ENCODE results near the gene RSAD1.
A peak's percentile ranks its signal among the peaks of the same experiment; 100 is the strongest.

Gene RSAD1

GRCh38 chr17:50478391-50479381, at the start of gene RSAD1:
TSS of gene RSAD1 (plus strand) at chr17:50478860. CDS start at chr17:50478885, 25 bp downstream.
- peak; percentile 59 to 90 for DNase-seq

- DNase-seq = no peak
These were observed 48.9 kb upstream of the RSAD1 start for GRCh38 chr17:50429793-50430192.

GRCh38 chr17:50430821-50431618, 47.6 kb upstream of the RSAD1 start:
- DNase-seq = no peak

DNA sequence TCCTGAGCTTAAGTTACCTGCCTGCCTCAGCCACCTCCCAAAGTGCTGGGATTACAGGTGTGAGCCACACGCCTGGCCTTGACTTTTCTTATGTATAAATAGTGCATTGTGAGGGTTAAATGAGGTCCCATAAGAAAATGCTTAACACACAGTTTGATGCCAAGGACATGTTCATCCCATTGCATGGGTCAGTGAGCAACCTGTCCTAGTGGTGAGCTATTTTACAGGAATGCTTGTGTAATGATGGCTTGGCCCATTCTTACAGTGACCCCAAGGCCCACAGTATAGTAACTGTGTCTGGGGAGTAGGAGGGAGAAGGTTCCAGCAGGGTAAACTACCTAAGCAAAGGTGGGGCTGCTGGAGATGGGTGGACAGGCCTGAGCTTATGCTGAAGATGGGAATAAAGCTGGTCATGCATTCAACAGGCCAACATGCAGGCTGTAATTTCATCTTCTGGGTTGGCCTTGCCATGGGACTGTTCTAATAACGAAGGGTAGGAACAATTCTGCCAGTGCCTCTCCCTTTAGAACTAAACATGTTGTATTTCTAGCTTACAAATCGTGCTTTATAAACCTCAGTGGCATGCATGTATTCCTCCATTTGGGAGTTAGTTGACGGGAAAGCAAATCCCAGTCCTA, 46.4 kb upstream of the RSAD1 start:
- no peak for DNase-seq

GRCh38 chr17:50437409-50437808, 41.3 kb upstream of the RSAD1 start:
- no peak for DNase-seq

DNA sequence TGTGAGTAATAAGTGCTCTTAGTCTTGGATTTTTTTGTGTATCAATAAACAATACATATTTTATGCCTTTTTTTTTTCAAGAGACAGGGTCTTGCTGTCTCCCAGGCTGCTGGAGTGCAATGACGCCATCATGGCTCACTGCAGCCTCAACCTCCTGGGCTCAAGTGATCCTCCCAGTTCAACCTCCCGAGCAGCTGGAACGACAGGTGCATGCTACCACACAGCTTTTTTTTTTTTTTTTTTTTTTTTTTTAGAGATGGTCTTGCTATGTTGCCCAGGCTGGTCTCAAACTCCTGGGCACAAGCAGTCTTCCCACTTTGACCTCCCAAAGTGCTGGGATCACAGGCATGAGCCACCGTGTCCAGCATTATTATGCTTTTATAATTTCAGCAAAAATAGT, 39.7 kb upstream of the RSAD1 start:
- no peak for DNase-seq

DNA sequence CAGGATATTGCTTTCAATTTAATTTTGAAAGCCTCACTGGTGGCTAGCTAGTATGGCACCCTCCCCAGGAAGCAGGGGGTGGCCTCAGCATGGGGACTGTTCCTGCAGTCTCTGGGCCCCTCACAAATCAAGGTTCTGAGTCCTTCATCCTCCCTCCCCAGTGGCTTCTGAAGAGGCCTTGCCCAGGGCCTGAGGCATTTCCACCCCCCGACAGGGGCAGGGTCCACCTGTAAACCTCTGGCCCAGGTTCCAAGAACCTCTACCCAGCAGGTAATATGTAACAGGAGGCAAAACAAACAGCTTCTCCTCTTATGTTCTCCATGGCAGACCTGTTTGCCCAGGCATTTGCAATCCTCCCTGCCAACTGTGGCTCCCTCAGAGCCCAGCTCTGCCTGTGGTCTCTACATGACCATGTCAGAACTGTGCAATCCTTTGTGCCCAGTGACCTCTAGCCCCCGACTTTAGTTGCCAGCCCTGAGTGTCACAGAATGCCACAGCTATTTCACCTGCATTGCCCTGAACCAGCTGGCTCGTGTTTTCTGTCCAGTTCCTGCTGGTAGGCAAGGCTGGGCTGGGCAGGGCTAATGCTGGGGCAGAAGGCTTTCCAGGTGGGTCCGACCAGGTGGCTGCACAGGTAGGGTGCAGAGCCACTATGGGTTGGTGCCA, 38.4 kb upstream of the RSAD1 start:
- DNase-seq = no peak

GRCh38 chr17:50440838-50441829, 37.5 kb upstream of the RSAD1 start:
- no peak for DNase-seq

DNA sequence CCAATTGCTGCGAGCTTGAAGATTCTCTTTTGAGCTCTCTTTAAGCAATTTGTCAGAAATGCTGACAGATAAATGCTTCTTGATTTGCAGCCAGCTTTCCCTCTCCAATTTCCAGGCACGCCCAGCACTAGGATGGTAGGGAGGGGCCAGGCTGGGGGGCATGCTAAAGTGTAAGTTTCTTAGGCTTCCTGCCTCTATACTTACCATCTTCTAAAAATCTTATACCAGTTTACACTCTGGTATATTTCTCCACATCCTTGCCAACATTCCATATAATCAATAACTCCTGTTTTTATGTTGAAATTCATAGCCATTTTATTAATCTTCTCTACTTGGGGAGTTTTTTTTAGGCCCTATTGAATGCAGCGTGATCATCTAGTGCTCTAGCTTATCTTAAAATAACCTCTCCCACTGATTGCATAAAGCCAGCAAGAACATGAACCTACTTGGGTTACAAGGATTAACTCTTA, 35.1 kb upstream of the RSAD1 start:
- no peak for DNase-seq

GRCh38 chr17:50444841-50445715, 33.6 kb upstream of the RSAD1 start:
- DNase-seq = no peak

- no peak for DNase-seq
These were observed 32.8 kb upstream of the RSAD1 start for GRCh38 chr17:50445730-50446325.

- peak; percentile 23 to 24 for DNase-seq
These were observed 30.6 kb upstream of the RSAD1 start for GRCh38 chr17:50447870-50448595.

- DNase-seq = no peak
These were observed 30.0 kb upstream of the RSAD1 start for GRCh38 chr17:50448643-50449042.

DNA sequence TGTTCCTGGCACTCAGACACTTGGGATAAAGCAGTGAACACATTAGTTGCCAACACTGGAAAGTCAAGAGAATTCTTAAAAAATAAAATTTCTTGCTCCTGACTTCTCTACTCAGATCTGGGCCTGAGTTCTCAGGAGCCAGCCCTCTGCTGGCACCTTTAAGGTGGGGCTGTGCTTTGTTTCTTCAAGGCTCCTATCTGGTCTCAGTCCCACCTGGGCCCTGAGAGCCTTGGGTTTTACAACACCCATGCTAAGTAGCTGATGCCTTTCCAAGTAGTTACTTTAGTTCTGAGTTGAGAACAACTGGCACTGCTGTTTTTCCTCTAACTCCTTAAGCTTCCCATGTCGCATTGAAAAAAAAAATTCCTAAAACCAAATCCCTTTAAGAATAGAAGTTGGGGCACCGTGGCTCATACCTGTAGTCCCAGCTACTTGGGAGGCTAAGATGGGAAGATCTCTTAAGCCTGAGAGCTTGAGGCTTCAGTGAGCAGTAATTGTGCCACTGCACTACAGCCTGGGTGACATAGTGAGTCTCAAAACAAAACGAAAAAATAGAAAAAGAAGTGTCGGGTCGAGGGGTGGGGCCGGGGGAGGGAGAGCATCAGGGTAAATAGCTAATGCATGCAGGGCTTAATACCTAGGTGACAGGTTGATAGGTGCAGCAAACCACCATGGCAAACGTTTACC, 26.6 kb upstream of the RSAD1 start:
- DNase-seq = no peak

DNA sequence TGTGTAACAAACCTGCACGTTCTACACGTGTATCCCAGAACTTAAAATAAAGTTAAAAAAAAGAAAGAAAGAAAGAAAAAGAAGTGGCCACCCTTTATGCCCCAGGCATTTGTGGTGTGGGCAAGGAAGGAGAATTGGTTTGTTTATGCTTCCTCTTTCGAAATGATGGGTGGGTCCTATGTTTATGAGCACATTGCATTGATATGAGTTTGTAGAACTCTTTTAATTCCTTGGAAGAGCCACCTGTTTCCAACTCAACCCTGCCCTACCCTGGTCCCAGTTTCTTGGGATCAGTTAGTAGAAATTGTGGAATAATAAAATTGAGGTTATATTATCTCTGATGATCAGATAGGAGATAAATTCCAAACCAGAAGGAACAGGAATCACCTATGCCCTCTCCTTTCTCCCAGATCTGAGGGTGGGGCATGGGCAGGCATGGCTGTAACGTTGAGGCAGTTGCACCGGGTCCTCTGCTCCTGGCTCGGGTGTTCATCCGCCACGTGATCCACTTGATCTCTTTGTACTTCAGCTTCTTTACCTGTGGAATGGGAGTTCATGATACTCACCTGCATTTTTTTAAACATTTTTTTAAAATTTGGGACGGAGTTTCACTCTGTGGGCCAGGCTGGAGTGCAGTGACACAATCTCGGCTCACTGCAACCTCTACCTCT, 25.9 kb upstream of the RSAD1 start:
- no peak for DNase-seq

GRCh38 chr17:50453901-50454300, 24.8 kb upstream of the RSAD1 start:
- DNase-seq = no peak

- no peak for DNase-seq
These were observed 21.0 kb upstream of the RSAD1 start for GRCh38 chr17:50457621-50458020.

DNA sequence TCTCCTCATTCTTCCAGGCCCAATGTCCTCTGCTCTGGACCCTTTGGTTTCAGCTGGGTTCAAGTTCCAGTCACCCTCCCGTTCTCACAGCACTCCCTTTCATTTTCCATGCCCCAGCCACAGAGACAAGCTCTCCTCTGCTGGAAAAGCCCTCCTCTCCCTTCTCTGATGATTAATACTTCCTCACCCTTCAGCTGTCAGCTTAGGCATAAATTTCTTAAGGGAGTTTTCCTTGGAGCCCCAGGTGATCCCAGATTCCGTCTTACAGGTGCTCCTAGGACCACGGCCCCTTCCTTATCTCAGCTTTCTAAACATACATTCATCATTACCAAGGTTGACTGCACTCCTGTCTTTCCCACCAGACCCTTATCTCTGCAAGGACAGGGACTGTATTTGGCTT, 20.4 kb upstream of the RSAD1 start:
- no peak for DNase-seq

Measured in NCI-H187 (cell line).